Stimulated activated naive CD4-positive, alpha-beta T cell treated with Interleukin-2 at 50 U/mL for 16 hours (primary cell): Measurements from ENCODE around the gene KCTD4.

Experiments
- DNase-seq: peaks from one replicate; lab custom pipeline; 2025; lab: John Stamatoyannopoulos, UW

Gene KCTD4

DNA sequence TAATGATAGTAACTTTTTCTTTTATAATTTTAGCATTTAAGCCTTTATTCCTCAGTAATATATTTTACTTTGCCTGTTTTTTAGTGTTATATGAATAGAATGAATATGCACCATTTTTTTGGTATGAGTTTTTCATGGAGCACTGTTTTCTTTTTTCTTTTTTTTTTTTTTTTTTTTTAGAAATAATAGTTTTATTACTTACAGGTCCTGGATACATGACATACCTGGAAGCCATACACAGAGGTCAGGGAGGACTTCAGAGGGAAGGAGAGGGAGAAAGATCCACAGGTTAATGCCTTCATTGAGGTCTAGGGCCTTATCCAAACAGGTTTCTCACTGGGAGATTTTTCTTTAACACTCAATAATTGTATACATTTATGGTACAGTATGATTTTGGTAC is 26.4 kb downstream of the KCTD4 start:
- DNase-seq: no peak

GRCh38 chr13:45168555-45168930 is 32.3 kb downstream of the KCTD4 start:
- no peak for DNase-seq

GRCh38 chr13:45167611-45168554 is 33.0 kb downstream of the KCTD4 start:
- DNase-seq: no peak

DNA sequence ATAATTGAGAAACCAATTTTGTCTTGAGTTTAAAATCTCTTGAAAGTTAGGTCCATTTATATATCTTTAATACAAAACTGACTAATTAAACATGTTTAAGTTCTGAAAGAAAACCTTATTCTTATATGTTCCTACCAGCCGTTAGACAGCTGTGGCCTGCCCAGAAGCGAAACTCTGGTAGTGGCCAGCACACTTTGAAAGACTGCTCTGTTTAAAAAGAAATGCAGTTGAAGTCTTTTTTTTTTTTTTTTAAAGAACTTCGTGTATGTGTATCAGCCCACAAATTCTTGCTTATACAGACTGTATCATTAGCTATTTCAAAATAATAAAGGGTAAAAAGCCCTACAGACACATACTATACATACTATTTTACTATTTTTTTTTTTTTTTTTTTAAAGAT is 34.0 kb downstream of the KCTD4 start:
- no peak for DNase-seq

DNA sequence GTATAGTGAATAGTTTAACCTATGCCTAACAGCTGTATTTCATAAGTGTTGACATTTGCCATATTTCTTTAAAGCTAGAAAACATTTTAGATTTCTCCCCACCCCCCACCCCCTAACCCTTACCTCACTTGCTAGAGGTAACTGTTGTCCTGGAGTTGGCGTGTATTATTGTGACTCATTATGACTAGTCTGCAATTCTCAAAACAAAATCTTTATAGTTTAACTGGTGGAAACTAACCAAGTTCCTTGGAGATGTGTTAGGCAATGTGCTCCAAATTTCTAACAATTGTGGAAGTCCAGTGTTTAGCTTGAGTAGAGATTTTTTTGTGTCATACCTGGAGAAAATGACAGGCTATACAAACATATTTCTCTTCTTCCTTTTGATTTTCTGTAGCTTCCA is 38.0 kb downstream of the KCTD4 start:
- DNase-seq: no peak

DNA sequence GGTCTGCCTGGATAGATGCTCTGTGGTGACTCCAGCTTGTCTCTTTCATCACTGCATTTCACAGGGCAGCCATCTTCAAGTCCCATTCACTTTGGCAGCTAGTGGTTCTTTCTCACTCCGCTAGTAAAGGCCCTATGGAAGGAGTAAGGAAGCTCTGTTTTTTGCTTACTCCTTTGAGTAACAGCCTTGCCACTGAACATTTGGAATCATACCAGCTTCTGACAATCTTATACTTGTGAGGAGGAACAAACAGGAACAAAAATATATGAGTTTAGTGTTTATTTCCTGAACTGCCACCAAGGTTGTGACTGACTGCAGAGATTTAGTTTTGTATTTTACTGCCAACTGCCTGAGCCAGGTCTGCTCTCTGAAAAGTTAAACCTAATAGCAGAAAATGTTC is 38.7 kb downstream of the KCTD4 start:
- DNase-seq: no peak

DNA sequence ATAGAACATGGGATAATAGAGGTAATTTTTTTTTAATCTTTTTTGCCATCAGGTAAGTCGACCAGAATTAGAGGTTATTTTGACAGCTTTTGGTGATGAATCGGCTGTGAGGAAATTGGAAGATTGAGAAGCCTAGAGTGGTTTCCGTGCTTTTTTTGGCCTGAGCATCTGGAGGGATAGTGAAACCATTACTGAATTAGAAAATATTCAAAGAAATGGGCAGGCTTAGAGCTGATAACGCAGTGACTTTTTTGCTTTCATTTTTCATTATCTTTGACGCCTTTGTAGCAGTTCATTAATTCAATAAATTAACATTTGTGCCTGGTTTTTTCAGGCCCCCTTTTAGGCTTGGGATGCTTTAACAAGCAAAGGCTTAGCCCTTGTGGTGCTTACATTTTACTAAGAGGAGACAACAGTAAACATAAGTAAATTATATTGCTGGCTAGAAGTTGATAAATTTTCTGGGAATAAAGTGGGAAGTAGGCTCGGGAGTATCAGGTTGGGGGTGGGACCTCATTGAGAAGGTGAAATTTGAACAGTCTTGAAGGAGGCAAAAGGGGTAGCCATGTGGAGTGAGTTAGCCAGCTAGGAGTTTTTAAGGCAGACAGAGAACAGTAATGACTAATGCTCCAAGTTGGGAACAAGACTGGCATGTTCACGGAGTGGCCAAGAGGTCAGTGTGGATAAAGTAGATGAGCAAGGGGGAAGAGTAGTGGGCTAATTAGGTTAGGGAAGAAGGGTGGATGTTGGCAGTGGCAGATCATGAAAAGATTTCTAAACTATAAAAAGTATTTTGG is 44.1 kb downstream of the KCTD4 start:
- no peak for DNase-seq

DNA sequence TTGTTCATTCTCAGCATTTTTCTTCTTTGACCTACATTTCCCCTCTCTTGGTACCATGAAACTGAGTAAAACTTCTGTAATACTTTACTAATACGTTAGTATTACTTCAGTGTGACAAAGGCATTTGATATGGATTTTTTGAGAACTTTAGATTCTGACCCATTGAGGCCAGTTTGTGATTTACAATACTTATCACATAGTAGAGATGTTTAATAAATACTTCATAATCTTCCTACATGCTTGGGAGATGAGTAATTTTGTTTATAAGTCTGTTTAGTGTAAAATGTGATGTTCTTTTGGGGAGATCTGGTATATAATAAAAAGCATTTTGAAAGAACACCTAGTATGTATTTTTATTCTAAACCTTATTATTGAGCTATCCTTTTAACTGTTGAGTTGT is 50.9 kb downstream of the KCTD4 start:
- DNase-seq: no peak

DNA sequence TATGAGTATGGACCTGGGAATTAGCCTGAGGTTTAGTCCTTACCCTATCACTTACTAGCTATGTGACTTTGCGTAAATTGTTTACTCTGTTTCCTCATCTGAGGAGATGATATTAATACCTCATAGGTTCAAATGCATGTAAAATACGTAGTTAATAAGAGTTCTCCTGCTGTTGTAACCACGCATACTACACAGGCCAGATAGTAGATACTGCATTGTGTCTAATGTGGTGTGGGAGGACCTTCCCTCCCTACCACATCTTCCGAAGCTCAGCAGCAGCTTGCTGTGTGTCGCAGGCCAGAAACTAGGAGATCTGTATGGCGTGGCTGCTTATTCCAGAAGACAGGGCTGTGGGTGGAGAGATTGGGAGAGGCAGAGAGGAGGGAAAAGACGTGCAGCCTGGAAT is 57.5 kb downstream of the KCTD4 start:
- DNase-seq: no peak
